ENCODE data around the gene ARL4A. TPM values are rescaled to one million over a fixed set of nuclear protein-coding genes. Genes with fewer than 3 reads are reported as not detected.
A peak's percentile ranks its signal among the peaks of the same experiment; 100 is the strongest.
"Not testable (repeated sequence)": the region's sequence is repeated elsewhere in the genome, so short reads cannot be mapped to it uniquely, and the experiment has no call there.

The ARL4A gene
- total and polyA plus RNA-seq, 10 of the 15 experiments (the other 5 are each of a cell fraction or from before 2014, with no cell fraction given), result 0.35 to 4.6 (median 2.7) TPM

GRCh38 chr7:12643644-12644043 is 43.8 kb upstream of the ARL4A start:
- BruUV-seq (replicated peaks), result no TSS peak
- DNase-seq (ENCODE audit: low read depth, low spot score) (no peak), ATAC-seq (peak; percentile 38), FAIRE-seq (no peak)
- H3K4me1 ChIP-seq (ENCODE audit: control insufficient read depth, insufficient read depth, low read length), result no peaks in the 10 kb centered on the region
- in situ Hi-C loops (cut with MboI) (loop anchor here (10.0 kb wide), 1 partner anchor 621 kb away; no protein-coding TSS in a partner anchor), intact Hi-C loops (cut with micrococcal nuclease; ENCODE audit: unreplicated experiment) (loop anchor here (10.0 kb wide), 1 partner anchor 531 kb away; no protein-coding TSS in a partner anchor)
- no peaks in the 10 kb centered on the region for H3K79me2 ChIP-seq (ENCODE audit: control insufficient read depth, insufficient read depth, low read length)
- POLR2A ChIA-PET, result no interaction called here
- no peaks in the 10 kb centered on the region for H4K20me1 ChIP-seq (ENCODE audit: control insufficient read depth, insufficient read depth)
- no peak overlapping the region for H2AFZ ChIP-seq (ENCODE audit: control insufficient read depth, low read depth, low read length)
- H3K4me2 ChIP-seq (ENCODE audit: control insufficient read depth, insufficient read depth), result no peak overlapping the region
- CTCF ChIA-PET, result no interaction called here
- no peaks in the 10 kb centered on the region for H3K36me3 ChIP-seq (ENCODE audit: control insufficient read depth in 2 of 2, insufficient read depth in 2 of 2, low read length in 1 of 2)
- SMC1A ChIA-PET (ENCODE audit: uncharacterized antibody, unreplicated experiment), result interaction anchor here (0.6 kb wide), 1 partner anchor 579 kb away, joined by 3 read pairs; no protein-coding TSS in a partner anchor
- no peak overlapping the region for H3K4me3 ChIP-seq
- no peak overlapping the region for H3K9ac ChIP-seq (ENCODE audit: control insufficient read depth, insufficient read depth, low read length)
- H3K27me3 ChIP-seq (replicated peaks in 1 of 2; ENCODE audit: control insufficient read depth in 2 of 2, insufficient read depth in 2 of 2, low read length in 1 of 2), result no peaks in the 10 kb centered on the region
- H3K9me3 ChIP-seq (replicated peaks; ENCODE audit: control insufficient read depth, insufficient read depth, low read length), result no peaks in the 10 kb centered on the region
- H3K27ac ChIP-seq (ENCODE audit: control insufficient read depth, insufficient read depth), result no peak overlapping the region
- WGBS (ENCODE audit: insufficient coverage, insufficient replicate concordance, low lambda C conversion rate, missing lambda C conversion rate), result 49% methylated on average over 5 of the region's 5 CpGs
- RAD21 ChIA-PET (ENCODE audit: unreplicated experiment), result no interaction called here
- no peak for TF ChIP-seq ELK1 (IDR thresholded peaks at IDR 0.05; ENCODE audit: low read depth, low read length)
- TF ChIP-seq EGR1 (IDR thresholded peaks at IDR 0.05; ENCODE audit: borderline replicate concordance in 1 of 2, low read depth in 2 of 2, low read length in 2 of 2), result no peak
- TF ChIP-seq MEF2B (IDR thresholded peaks at IDR 0.05; ENCODE audit: partially characterized antibody, poor library complexity, severe bottlenecking), result no peak

DNA sequence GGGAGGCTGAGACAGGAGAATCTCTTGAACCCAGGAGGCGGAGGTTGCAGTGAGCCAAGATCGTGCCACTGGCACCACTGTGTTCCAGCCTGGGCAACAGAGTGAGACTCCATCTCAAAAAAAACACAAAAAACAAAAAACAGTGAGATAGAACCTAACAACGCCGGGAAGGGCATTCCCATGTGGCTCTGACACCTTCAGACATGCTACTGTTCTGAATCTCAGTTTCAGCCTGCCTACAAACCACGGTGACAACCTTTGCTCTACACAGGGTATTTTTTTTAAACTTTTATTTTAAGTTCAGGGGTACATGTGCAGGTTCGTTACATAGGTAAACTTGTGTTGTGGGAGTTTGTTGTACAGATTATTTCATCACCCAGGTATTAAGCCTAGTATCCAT is 42.2 kb upstream of the ARL4A start:
- H3K4me1 ChIP-seq (ENCODE audit: control insufficient read depth, insufficient read depth, low read length); H3K4me3 ChIP-seq; H3K79me2 ChIP-seq (ENCODE audit: control insufficient read depth, insufficient read depth, low read length); DNase-seq (ENCODE audit: low read depth, low spot score); H3K36me3 ChIP-seq (ENCODE audit: control insufficient read depth in 2 of 2, insufficient read depth in 2 of 2, low read length in 1 of 2); SMC1A ChIA-PET (ENCODE audit: uncharacterized antibody, unreplicated experiment); H3K4me2 ChIP-seq (ENCODE audit: control insufficient read depth, insufficient read depth); H2AFZ ChIP-seq (ENCODE audit: control insufficient read depth, low read depth, low read length); FAIRE-seq; H3K9ac ChIP-seq (ENCODE audit: control insufficient read depth, insufficient read depth, low read length); H3K27ac ChIP-seq (ENCODE audit: control insufficient read depth, insufficient read depth); H3K27me3 ChIP-seq (replicated peaks in 1 of 2; ENCODE audit: control insufficient read depth in 2 of 2, insufficient read depth in 2 of 2, low read length in 1 of 2); BruUV-seq (replicated peaks); POLR2A ChIA-PET; H4K20me1 ChIP-seq (ENCODE audit: control insufficient read depth, insufficient read depth); H3K9me3 ChIP-seq (replicated peaks; ENCODE audit: control insufficient read depth, insufficient read depth, low read length): not testable (repeated sequence)
- 38% methylated on average over 6 of the region's 6 CpGs for WGBS (ENCODE audit: insufficient coverage, insufficient replicate concordance, low lambda C conversion rate, missing lambda C conversion rate)
- in situ Hi-C loops (cut with MboI) (loop anchor here (10.0 kb wide), 1 partner anchor 620 kb away; no protein-coding TSS in a partner anchor), intact Hi-C loops (cut with micrococcal nuclease; ENCODE audit: unreplicated experiment) (loop anchor here (10.0 kb wide), 1 partner anchor 530 kb away; no protein-coding TSS in a partner anchor)
- ATAC-seq, result peak; percentile 42; the same call in 1 of the 3 replicates
- CTCF ChIA-PET, result interaction anchor here (0.5 to 1.1 kb wide), 2 partner anchors 10 to 1698 kb away, joined by 3 read pairs; no protein-coding TSS in a partner anchor
- RAD21 ChIA-PET (ENCODE audit: unreplicated experiment), result interaction anchor here (1.0 kb wide), 1 partner anchor 10 kb away, joined by 3 read pairs; no protein-coding TSS in a partner anchor
